Measurements from ENCODE around the gene DCST2.

The DCST2 gene

GRCh38 chr1:155024315-155024714, 9.3 kb downstream of the DCST2 start:
- H3K27me3 ChIP-seq (ENCODE audit: insufficient read depth, low read length, poor library complexity, severe bottlenecking) = no peaks in the 10 kb centered on the region
- no peaks in the 10 kb centered on the region for H3K79me2 ChIP-seq (ENCODE audit: insufficient read depth, low read length)
- no peaks in the 10 kb centered on the region for H3K36me3 ChIP-seq (ENCODE audit: insufficient read depth, low read length)
- H2AFZ ChIP-seq (ENCODE audit: low read length) = no peak overlapping the region
- no peaks in the 10 kb centered on the region for H3K9me3 ChIP-seq (ENCODE audit: insufficient read depth, low read depth, low read length)
- no peak overlapping the region for H3K9ac ChIP-seq (ENCODE audit: low read depth, low read length, poor library complexity, severe bottlenecking)
- no peaks in the 10 kb centered on the region for H3K4me1 ChIP-seq (ENCODE audit: insufficient read depth, low read length, poor library complexity, severe bottlenecking)
- no peaks in the 10 kb centered on the region for H3K9me2 ChIP-seq (replicated peaks; ENCODE audit: low read depth, low read length)
- no peak for TF ChIP-seq EZH2phosphoT487 (IDR thresholded peaks at IDR 0.05; ENCODE audit: borderline replicate concordance)
- no peak for TF ChIP-seq CTCF (conservative IDR thresholded peaks at IDR 0.05; ENCODE audit: low read length)
- no peaks in the 10 kb centered on the region for H3F3A ChIP-seq (ENCODE audit: low read depth)
- no peak overlapping the region for H3K4me3 ChIP-seq (ENCODE audit: low read length, poor library complexity, severe bottlenecking)
- no peaks in the 10 kb centered on the region for H4K20me1 ChIP-seq (ENCODE audit: insufficient read depth, low read length, poor library complexity, severe bottlenecking)
- no peak overlapping the region for H3K4me2 ChIP-seq (ENCODE audit: low read depth, low read length, poor library complexity, severe bottlenecking)

GRCh38 chr1:155023627-155024026, 10.0 kb downstream of the DCST2 start:
- TF ChIP-seq EZH2phosphoT487 (IDR thresholded peaks at IDR 0.05; ENCODE audit: borderline replicate concordance) (no peak), CTCF (conservative IDR thresholded peaks at IDR 0.05; ENCODE audit: low read length) (no peak)
- no peak overlapping the region for H3K4me3 ChIP-seq (ENCODE audit: low read length, poor library complexity, severe bottlenecking)

GRCh38 chr1:155022927-155023236, 10.7 kb downstream of the DCST2 start:
- H3K36me3 ChIP-seq (ENCODE audit: insufficient read depth, low read length) = no peaks in the 10 kb centered on the region
- H3K9ac ChIP-seq (ENCODE audit: low read depth, low read length, poor library complexity, severe bottlenecking) = no peak overlapping the region
- H3F3A ChIP-seq (ENCODE audit: low read depth) = no peaks in the 10 kb centered on the region
- no peaks in the 10 kb centered on the region for H3K27me3 ChIP-seq (ENCODE audit: insufficient read depth, low read length, poor library complexity, severe bottlenecking)
- no peak overlapping the region for H3K4me3 ChIP-seq (ENCODE audit: low read length, poor library complexity, severe bottlenecking)
- H4K20me1 ChIP-seq (ENCODE audit: insufficient read depth, low read length, poor library complexity, severe bottlenecking) = no peaks in the 10 kb centered on the region
- no peaks in the 10 kb centered on the region for H3K9me2 ChIP-seq (replicated peaks; ENCODE audit: low read depth, low read length)
- H3K4me2 ChIP-seq (ENCODE audit: low read depth, low read length, poor library complexity, severe bottlenecking) = no peak overlapping the region
- TF ChIP-seq EZH2phosphoT487 (IDR thresholded peaks at IDR 0.05; ENCODE audit: borderline replicate concordance) = no peak
- TF ChIP-seq CTCF (conservative IDR thresholded peaks at IDR 0.05; ENCODE audit: low read length) = no peak
- no peaks in the 10 kb centered on the region for H3K9me3 ChIP-seq (ENCODE audit: insufficient read depth, low read depth, low read length)
- peaks cover 3% of the 10 kb centered on the region for H3K4me1 ChIP-seq (ENCODE audit: insufficient read depth, low read length, poor library complexity, severe bottlenecking)
- no peaks in the 10 kb centered on the region for H3K79me2 ChIP-seq (ENCODE audit: insufficient read depth, low read length)
- no peak overlapping the region for H2AFZ ChIP-seq (ENCODE audit: low read length)

More at GRCh38 chr1:155023627-155024026, 10.0 kb downstream of the DCST2 start:
- H4K20me1 ChIP-seq (ENCODE audit: insufficient read depth, low read length, poor library complexity, severe bottlenecking) = no peaks in the 10 kb centered on the region
- H3F3A ChIP-seq (ENCODE audit: low read depth) = no peaks in the 10 kb centered on the region
- no peaks in the 10 kb centered on the region for H3K9me3 ChIP-seq (ENCODE audit: insufficient read depth, low read depth, low read length)
- H3K79me2 ChIP-seq (ENCODE audit: insufficient read depth, low read length) = no peaks in the 10 kb centered on the region
- no peak overlapping the region for H3K9ac ChIP-seq (ENCODE audit: low read depth, low read length, poor library complexity, severe bottlenecking)
- H3K36me3 ChIP-seq (ENCODE audit: insufficient read depth, low read length) = no peaks in the 10 kb centered on the region
- no peak overlapping the region for H2AFZ ChIP-seq (ENCODE audit: low read length)
- no peak overlapping the region for H3K4me2 ChIP-seq (ENCODE audit: low read depth, low read length, poor library complexity, severe bottlenecking)
- H3K4me1 ChIP-seq (ENCODE audit: insufficient read depth, low read length, poor library complexity, severe bottlenecking) = no peaks in the 10 kb centered on the region
- no peaks in the 10 kb centered on the region for H3K27me3 ChIP-seq (ENCODE audit: insufficient read depth, low read length, poor library complexity, severe bottlenecking)
- no peaks in the 10 kb centered on the region for H3K9me2 ChIP-seq (replicated peaks; ENCODE audit: low read depth, low read length)
